ENCODE results near the gene APCDD1L.
"Not testable (repeated sequence)": the region's sequence is repeated elsewhere in the genome, so short reads cannot be mapped to it uniquely, and the experiment has no call there.

The APCDD1L gene

GRCh38 chr20:58446264-58446959 is 68.8 kb downstream of the APCDD1L start:
- DNase-seq (ENCODE audit: low read depth in 2 of 3, low spot score in 1 of 3) = no peak

- DNase-seq (ENCODE audit: low read depth in 2 of 3, low spot score in 1 of 3) = no peak
Measured at GRCh38 chr20:58444746-58445255, 70.4 kb downstream of the APCDD1L start.

- DNase-seq (ENCODE audit: low read depth in 2 of 3, low spot score in 1 of 3) = no peak
Measured at GRCh38 chr20:58441723-58442122, 73.5 kb downstream of the APCDD1L start.

GRCh38 chr20:58440021-58440767 is 75.0 kb downstream of the APCDD1L start:
- DNase-seq (ENCODE audit: low read depth in 2 of 3, low spot score in 1 of 3) = no peak

- DNase-seq (ENCODE audit: low read depth in 2 of 3, low spot score in 1 of 3) = no peak
Measured at GRCh38 chr20:58438970-58439808, 76.0 kb downstream of the APCDD1L start.

- no peak for DNase-seq (ENCODE audit: low read depth in 2 of 3, low spot score in 1 of 3)
Measured at GRCh38 chr20:58436868-58437645, 78.1 kb downstream of the APCDD1L start.

- DNase-seq (ENCODE audit: low read depth in 2 of 3, low spot score in 1 of 3) = no peak
Measured at GRCh38 chr20:58435237-58435636, 80.0 kb downstream of the APCDD1L start.

- DNase-seq (ENCODE audit: low read depth in 2 of 3, low spot score in 1 of 3) = no peak
Measured at GRCh38 chr20:58434326-58434725, 80.9 kb downstream of the APCDD1L start.

GRCh38 chr20:58433759-58434158 is 81.4 kb downstream of the APCDD1L start:
- no peak for DNase-seq (ENCODE audit: low read depth in 2 of 3, low spot score in 1 of 3)

GRCh38 chr20:58433029-58433647 is 82.1 kb downstream of the APCDD1L start:
- no peak for DNase-seq (ENCODE audit: low read depth in 2 of 3, low spot score in 1 of 3)

GRCh38 chr20:58432186-58432954 is 82.8 kb downstream of the APCDD1L start:
- no peak for DNase-seq (ENCODE audit: low read depth in 2 of 3, low spot score in 1 of 3)

GRCh38 chr20:58431134-58431533 is 84.1 kb downstream of the APCDD1L start:
- no peak for DNase-seq (ENCODE audit: low read depth in 2 of 3, low spot score in 1 of 3)

GRCh38 chr20:58429303-58429702 is 85.9 kb downstream of the APCDD1L start:
- DNase-seq (ENCODE audit: low read depth in 2 of 3, low spot score in 1 of 3) = no peak

- no peak for DNase-seq (ENCODE audit: low read depth in 2 of 3, low spot score in 1 of 3)
Measured at GRCh38 chr20:58428364-58428763, 86.8 kb downstream of the APCDD1L start.

GRCh38 chr20:58427571-58427970 is 87.6 kb downstream of the APCDD1L start:
- not testable (repeated sequence) for DNase-seq (ENCODE audit: low read depth in 2 of 3, low spot score in 1 of 3)

- DNase-seq (ENCODE audit: low read depth in 2 of 3, low spot score in 1 of 3) = no peak
Measured at GRCh38 chr20:58424218-58424969, 90.8 kb downstream of the APCDD1L start.

- DNase-seq (ENCODE audit: low read depth in 2 of 3, low spot score in 1 of 3) = no peak
Measured at GRCh38 chr20:58421497-58421850, 93.7 kb downstream of the APCDD1L start.

- no peak for DNase-seq (ENCODE audit: low read depth in 2 of 3, low spot score in 1 of 3)
Measured at GRCh38 chr20:58420798-58421496, 94.3 kb downstream of the APCDD1L start.

Measured in stimulated activated CD4-positive, alpha-beta T cell treated with anti-CD3 and anti-CD28 coated beads, Interleukin-12 subunit alpha, Interleukin-12 subunit beta, amount 100 ng/mL, for 48 hours (primary cell).